Measurements from ENCODE around the gene TPM1. TPM values are rescaled to one million over a fixed set of nuclear protein-coding genes. Genes with fewer than 3 reads are reported as not detected.
A peak's percentile ranks its signal among the peaks of the same experiment; 100 is the strongest.

The TPM1 gene
- total RNA-seq, 1 experiment from 2014 or later = 1,551 TPM

DNA sequence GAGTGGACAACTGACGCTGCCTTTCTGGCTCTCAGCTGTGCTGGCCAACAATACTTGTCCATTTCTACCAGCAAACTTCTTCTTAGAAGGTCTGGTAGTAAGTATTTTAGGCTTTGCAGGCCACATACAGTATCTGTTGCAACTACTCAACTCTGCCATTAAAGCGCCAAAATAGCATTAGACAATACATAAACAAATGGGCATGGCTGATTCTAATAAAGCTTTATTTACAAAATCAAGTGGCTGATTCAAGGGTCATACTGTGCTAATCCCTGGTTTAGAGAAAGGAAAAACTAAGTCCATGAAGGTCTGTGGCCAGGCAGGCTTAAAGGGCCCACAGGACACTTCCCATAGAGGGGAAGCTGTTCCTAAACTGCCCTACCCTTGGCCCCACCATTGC lies 26.3 kb upstream of the TPM1 start:
- no peak for DNase-seq (ENCODE audit: low read depth)

DNA sequence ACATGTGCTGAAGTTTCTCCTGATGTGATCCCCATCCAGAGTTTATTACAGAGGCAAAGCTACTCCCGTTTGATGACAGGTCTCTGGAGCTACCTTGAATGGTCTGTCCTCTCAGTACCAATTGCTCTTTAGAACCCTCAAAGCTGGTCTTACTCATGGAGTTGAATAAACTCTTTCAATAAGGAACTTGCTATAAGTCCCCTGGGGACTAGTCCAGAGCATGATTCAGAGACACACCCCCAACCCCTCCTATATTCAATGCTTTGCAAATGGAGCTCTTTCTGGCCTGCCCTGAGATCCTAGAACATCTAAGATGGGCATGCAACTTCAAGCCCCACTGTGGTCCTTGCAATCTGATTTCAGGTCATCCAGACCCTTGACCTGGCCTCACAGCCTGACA lies 23.9 kb upstream of the TPM1 start:
- no peak for DNase-seq (ENCODE audit: low read depth)

DNA sequence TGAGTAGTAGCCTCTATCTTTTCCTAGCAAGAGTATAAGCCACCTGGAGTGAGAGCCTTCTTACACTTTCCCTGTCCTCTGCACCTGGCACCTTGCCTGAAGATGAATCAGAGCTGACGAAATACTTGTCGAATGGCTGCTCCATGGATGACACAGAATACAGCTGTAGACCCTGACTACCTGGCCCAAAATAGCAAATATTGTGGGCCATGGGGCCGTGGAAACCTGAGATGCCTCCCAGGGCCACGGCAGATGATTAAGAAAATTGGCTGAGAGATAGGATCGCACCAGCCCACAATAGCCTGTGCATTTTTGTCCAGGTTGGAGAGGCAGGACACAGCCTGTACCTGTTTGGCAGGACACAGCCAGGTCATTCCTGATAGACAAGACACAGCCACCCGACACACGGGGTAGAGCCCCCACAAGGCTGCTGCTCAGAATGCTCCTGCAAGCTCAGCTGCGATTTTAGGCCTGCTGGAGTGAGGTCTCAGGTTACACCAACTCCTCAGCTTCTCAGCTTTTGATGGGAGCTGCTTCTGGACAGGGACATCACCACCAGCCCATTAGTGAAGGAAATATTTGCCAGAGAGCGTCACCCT lies 22.9 kb upstream of the TPM1 start:
- peak; percentile 91 for DNase-seq (ENCODE audit: low read depth)

DNA sequence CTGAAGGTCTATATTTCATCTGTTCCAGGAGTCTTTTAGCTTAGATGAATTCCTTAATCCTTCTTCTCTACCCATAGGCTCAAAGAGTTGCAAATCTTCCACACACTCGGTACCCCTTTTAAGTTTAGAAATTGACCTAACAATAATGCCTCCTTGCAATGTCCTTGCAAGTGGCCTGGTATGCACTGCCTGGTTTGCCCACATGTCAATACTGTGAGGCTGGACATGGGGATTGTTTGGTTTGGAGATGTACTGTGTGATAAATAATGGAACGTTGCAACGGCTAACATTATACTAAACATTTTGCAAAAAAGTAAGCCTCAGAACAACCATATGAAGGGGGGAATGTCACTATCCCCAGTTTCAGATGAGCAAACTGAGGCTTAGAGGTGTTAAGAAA lies 22.4 kb upstream of the TPM1 start:
- DNase-seq (ENCODE audit: low read depth) = no peak

DNA sequence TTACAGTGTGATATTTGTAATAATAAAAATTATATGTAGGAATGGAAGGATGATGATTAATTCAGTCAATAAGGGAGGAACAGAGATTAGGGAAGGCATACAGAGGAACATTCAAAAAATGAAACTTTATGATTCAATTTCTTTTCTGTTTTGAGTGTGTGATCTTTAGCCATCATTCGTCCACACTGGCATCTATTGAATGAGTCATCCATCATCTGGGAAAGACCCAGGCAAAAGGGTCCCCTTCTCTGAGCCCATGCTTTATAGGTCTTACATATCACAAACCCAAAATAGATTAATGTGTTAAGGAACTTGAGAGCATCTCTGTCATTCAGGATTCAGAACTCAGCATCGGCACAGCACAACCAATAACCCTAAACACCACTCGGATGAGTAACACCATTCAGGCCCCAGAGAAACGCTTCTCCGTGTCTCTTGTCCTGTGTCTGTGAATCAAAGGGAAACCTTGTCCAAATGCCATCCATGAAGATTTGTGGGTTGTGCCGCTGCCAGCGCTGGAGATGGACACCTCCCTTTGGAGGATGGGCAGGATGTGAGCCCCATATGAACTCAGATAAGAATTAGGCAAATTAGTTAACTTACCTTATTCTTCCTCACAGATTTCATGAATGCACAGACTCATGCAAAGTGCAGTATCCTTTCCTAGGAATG lies 21.7 kb upstream of the TPM1 start:
- no peak for DNase-seq (ENCODE audit: low read depth)

DNA sequence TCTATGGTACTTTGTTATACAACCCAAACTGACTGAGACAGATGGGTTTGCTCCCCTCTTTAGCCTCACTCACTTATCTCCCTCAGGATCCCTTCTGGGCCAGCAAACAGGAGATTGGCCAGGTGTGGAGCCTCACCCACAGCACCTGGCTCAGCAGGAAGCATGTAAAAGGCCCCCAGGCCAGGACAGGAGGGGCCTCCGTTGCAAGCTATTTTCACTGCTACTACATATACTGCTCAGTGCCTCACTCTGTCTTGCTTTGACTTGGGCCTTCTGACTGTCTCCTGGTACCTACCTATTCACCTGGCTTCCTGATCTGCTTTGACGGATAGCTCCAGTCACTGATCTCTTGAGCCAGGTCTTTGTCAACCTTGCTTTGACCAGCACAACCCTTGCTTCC lies 20.4 kb upstream of the TPM1 start:
- DNase-seq (ENCODE audit: low read depth) = no peak

DNA sequence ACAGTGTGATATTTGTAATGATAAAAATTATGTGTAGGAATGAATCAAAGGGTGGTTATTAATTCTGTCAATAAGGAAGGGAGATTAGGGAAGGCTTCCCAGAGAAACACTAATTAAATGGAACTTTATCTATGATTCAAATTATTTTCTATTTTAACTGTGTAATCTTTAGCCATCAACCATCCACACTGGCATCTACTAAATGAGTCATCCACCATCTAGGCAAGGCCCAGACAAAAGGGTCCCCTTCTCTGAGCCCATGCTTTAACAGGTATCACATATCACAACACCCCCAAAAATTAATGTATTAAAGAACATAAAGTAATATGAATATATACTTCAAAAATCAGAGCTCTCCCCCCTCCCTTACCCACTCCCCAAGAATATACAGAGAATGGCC lies 19.9 kb upstream of the TPM1 start:
- no peak for DNase-seq (ENCODE audit: low read depth)

DNA sequence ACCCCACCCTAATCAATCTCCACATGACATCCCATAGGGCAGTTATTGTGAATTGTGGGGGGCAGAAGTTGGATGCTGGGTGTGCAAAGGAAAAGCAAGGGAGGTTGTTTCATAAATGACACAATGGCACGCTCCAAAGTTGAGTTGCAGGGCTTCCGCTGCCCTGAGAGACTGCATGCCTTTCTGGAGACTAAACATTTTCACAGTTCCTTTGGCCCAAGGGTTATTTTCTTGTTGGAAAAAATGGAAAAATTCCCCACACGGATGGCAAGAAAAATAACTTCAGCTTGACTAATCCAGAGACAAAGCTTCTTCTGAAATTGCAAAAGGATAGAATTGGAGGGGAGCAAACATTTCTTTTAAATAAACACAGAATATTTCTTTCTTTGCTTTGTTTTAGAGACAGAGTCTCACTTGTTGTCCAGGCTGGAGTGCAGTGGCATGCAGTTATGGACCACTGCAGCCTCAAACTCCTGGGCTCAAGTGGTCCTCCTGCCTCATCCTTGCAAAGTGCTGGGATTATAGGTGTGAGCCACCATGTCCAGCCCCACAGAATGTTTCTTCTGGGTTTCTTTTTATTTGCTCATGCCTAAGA lies 19.1 kb upstream of the TPM1 start:
- DNase-seq (ENCODE audit: low read depth) = peak; percentile 79

DNA sequence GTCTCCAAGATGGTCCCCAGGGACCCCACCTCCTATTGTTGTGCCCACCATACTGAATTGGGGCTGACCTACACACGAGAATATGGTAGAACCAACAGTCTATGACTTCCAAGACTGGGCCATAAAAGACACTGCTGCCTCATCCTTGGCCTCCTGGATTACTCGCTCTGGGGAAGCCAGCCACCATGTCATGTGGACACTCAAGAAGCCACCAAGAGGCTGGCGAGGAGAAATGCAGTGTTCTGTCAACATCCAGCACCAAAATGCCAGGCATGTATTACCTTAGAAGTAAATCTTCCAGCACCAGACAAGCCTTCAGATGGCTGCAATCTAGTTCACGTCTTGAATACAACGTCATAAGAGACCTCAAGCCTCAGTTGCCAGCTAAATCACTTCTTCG lies 17.1 kb upstream of the TPM1 start:
- no peak for DNase-seq (ENCODE audit: low read depth)

DNA sequence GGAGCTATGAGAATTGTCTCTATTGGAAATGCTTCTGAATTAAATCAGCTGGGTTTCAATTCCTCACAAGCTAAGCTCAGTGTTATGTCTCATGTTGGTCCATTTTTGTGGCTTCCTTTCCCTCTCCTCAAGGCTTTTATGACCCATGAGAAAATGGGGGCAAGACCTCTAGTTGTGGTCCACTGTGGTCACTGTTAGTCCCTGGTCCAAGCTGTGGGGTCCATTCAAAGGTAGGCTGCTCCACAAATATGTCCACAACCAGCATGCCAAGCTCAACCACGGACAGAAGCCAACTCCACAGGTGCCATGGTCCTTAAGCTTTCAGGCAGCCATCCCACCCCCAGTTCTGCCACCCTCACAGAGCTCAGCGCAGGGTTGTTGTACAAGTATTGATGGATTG lies 14.9 kb upstream of the TPM1 start:
- no peak for DNase-seq (ENCODE audit: low read depth)

DNA sequence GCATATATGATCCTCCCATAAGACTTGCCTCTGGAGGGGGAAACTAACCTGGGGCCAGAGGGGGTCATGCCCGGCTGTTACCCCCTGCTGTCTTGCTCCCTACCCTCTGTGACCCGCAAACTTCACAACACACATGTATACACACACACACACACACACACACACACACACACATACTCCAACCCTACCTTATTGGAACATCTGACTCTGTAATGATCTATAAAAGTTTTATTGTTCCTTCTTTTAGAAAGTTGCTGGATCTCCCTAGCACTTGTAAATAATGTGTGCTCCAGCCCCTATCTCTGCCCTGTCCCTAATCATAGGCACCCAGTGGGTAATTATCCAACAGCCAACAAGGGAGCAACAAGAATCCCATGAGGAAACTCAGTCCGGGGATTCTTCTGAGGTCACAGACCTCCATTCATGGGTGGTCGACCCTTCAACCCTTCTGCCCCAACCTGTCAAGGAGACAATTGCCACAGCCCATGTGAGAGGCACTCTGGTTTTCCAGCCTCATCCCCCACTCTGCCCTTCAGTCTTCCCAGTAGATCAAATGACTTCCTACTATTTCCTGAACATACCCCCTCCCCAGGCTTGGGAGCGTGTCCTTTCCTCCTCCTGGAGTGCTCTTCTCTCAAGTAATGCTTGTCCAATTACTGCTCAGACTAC lies 14.0 kb upstream of the TPM1 start:
- DNase-seq (ENCODE audit: low read depth) = no peak

DNA sequence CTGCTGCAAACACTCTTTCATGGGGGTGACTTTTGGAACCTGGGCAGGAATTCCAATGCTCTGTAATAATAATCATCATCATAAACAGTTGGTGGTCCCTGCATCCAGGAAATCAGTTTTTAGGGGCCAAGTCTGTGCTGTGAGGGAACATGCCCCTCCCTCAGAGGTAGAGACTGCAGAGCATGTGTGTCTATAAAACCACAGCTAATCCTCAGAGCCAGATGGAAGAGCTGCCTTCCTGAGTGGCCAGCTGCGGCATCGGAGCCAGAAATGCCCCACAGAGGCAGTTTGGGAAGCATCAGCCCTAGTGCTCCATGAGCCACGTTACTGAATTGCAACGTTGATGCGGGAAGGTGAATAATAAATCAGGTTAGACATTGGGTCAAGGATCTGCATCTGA lies 12.9 kb upstream of the TPM1 start:
- DNase-seq (ENCODE audit: low read depth) = no peak

DNA sequence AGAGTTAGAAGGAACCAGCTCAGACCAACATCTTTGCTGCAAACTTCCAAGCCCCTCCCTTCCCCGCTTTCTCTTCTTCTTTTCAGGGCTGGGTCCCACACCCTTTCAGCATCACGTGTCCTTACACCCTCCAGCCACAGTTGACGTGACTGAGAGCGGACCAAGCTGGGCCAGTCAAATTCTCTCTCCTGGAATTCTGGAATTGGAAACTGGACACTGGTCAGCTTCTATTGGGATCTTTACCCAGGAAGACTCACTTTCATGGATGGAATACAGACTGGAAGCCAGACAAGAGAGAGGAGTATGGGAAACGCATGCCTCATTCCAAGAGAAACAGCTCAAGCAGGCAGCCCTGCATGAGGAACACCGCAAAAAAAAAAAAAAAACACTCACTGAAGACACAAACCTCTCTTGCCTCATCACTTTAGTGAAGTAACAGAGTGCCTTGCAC lies 12.4 kb upstream of the TPM1 start:
- DNase-seq (ENCODE audit: low read depth) = no peak

DNA sequence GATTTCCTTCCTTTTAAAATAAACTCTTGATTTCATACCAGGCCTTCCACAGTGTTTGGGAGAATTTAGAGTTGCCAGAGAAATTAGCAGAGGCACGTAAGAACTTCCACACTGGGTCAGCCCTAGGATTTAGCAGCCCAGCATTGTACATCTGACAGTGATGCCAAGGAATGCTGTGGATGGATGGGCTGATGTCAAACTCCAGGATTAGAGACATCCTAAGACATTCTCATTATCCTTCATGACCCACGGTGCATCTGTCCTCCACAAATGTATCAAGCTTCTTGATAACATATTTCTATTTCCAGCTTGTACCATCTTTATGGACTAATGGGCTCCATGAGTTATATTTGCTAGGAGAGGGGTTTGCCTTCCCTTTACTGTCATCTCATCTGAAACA lies 8.0 kb upstream of the TPM1 start:
- no peak for DNase-seq (ENCODE audit: low read depth)

DNA sequence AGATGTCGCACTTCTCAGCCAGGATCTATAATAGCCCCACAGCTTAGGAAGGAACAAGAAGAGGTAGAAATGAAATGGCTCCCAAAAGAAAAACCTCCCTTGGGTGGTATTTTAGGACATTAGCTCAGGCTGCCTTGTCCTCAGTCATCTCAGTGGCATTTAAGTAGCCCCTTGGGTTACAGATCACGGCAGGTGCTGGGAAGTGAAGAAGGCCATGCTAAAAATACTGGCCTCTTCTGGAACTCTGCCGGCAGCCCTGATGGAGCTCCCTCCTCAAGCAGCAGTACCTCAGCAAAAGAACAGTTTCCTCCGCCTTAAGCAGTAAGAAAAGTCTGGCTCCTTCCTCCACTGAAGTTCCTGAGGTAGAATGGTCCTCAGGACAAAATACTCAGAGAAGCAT lies 7.3 kb upstream of the TPM1 start:
- DNase-seq (ENCODE audit: low read depth) = no peak

DNA sequence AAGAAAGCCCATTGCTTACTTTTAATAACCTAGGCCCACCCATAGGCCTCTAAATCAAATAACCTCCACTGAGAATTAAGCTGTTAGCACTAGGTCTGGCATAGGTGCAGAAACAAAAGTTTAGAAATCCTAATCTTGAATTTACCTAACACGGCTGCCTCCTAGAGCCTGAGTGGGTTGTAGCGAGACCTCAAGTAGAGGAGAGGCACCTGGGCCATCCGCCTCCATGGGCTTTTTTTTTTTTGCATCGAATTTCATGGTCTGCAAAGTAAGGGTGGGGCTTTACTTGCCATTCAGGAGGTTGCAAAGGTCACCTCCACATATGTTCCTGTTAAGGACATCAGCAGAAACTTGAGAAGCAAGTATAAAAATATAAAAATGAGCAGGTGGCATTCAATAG lies 6.6 kb upstream of the TPM1 start:
- DNase-seq (ENCODE audit: low read depth) = no peak

DNA sequence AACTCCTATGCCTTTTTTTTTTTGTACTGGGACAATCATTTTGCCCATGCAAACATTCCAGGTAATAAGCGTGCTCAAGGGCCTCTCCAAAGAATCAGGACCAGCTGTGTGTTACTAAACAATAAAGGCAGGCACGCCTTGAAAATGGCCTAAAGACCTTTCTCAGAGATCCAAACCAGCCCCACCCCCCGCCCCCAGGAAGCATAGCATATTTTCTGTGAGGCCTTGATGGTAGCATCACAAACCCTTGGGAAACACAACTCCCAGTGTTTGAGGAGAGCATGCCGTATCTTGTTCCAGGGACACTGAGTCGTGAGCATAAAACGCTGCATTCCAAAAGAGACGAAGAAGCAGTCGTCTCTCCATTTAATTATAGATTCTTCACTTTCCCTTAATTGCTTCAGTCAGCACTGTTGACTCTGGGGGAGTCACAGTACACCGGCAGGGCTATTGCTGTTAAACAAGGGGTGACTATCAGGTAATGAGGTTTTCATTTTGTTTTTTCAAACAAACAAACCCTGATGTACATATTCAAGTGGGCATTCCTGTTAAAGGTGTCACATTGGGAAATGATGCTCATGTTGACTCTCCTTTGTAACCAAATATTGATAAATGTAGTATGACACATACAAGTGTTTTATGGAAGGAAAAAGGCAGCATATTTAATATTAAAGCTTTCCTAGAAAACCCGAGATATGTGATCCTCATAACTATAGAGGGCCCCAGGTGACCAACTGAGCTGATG lies 4.4 kb upstream of the TPM1 start:
- no peak for DNase-seq (ENCODE audit: low read depth)

DNA sequence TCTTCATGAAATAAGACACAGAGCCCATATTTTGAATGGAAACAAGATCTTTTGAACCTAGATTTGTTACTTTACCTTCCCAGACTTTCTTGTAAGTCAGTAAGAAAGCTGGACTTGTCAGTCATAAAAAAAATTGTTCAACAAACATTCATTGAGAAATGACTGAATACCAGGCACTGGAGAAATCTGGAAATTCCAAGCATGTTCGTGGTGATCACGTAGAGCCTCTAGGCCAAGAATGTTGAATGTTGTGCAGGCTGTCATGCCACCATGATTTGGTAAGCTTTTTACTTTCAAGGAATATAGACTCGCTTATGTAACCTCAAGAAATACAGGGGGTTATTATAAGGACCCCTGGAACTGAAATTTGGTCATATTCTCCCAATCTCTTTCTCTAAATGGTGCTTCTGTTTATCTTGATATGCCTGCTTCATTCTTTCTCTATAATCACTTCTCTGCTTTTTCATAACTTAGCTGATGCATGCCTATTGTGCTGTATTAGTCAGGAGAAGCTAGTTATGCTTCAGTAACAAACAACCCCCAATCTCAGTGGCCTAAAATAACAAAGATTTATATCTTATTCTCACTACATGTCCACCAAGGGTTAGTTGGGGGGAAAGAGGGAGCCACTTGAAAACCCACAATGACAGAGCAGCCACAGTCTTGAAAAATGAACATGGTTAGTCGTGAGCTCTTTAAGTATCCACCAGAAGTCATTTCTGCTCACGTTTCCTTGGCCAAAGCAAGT lies 3.4 kb upstream of the TPM1 start:
- DNase-seq (ENCODE audit: low read depth) = peak; percentile 47

DNA sequence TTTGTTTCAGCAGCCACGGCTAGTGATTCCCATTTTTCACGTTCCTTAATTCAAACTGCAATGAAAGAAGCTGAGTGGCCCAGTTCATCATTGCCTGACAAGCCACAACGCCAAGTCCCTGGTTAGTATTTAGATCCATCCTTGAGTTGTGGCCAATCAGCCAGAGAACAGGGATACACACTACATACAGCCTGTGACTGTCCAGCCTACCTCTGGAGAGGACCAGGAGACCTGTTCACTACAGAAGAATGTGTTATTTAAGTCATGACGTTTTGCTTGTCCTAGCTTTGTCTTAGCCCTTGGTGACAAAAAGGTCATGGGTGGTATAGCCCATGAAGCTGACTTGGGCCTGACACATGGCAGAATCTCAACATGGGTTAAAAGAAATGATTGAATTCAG lies 2.7 kb upstream of the TPM1 start:
- no peak for DNase-seq (ENCODE audit: low read depth)

DNA sequence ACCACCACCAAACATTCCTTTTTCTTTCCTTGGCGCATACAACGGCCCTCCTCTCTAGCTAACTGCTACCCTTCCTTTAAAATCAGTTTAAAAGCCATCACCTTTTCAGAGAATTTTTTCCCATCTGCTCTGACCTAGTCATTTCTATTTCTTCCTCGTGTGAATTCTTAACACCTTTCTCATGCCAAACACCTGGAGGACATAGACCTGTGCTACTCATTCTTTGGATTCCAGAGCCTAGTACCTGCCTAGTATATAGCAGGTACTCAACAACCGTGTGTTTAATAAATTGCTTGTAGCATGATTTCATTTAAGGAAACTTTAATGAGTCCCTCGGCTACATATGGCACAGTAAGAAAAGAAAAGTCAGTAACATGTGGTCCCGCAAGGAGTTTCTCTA lies 2.0 kb upstream of the TPM1 start:
- no peak for DNase-seq (ENCODE audit: low read depth)

DNA sequence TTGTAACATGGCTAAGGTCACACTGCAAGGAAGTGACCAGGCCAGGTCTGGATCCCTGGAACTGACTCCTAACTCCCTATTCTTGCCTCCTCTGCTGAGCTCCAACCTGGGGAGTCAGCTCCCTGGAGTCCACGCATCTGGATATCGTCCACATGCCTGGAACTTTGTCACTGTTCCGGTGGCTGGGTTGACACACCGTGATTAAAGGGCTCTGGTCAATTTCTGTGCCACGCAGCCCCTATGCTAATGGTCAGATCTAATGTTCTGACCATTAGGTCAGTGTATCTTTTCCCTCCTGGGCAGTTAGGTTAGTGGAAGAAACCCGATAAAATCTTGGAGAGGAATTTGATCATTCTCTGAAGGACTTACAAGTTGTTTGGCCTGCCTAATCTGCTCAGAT lies 1.6 kb upstream of the TPM1 start:
- DNase-seq (ENCODE audit: low read depth) = no peak
